ENCODE measurements around the gene U2AF2.
A peak's percentile ranks its signal among the peaks of the same experiment; 100 is the strongest.

U2AF2 gene

GRCh38 chr19:55654868-55655647 lies at the start of gene U2AF2:
Gene U2AF2 (plus strand): TSS chr19:55655035. CDS start chr19:55655105, 70 bp downstream.
- H3K36me3 Mint-ChIP-seq (ENCODE audit: low read depth), result peaks cover 23% of the 10 kb centered on the region
- peaks cover 24% of the 10 kb centered on the region for H3K4me1 Mint-ChIP-seq (ENCODE audit: low read depth)
- peak within 1 kb of the TSS; percentile 96 for H3K27ac Mint-ChIP-seq
- H3K4me3 Mint-ChIP-seq, result peak within 1 kb of the TSS; percentile 95
- no peaks in the 10 kb centered on the region for H3K27me3 Mint-ChIP-seq (ENCODE audit: low read depth)
- H3K9me3 Mint-ChIP-seq, result no peaks in the 10 kb centered on the region

GRCh38 chr19:55605207-55605636 lies 49.6 kb upstream of the U2AF2 start:
- no peaks in the 10 kb centered on the region for H3K27me3 Mint-ChIP-seq (ENCODE audit: low read depth)
- H3K9me3 Mint-ChIP-seq, result no peaks in the 10 kb centered on the region
- H3K36me3 Mint-ChIP-seq (ENCODE audit: low read depth), result peaks cover 14% of the 10 kb centered on the region
- H3K27ac Mint-ChIP-seq, result peak overlapping the region; percentile 97
- peaks cover 35% of the 10 kb centered on the region for H3K4me1 Mint-ChIP-seq (ENCODE audit: low read depth)
- H3K4me3 Mint-ChIP-seq, result peak overlapping the region; percentile 93

- no peaks in the 10 kb centered on the region for H3K9me3 Mint-ChIP-seq
- peak within 1 kb of the TSS; percentile 97 for H3K27ac Mint-ChIP-seq
- H3K4me1 Mint-ChIP-seq (ENCODE audit: low read depth), result peaks cover 36% of the 10 kb centered on the region
Observed at GRCh38 chr19:55605637-55606470, 49.0 kb upstream of the U2AF2 start, which contains the start of gene ZNF865. Gene ZNF865 (plus strand): TSS chr19:55605647. CDS start chr19:55613619, 7,972 bp downstream.

GRCh38 chr19:55606471-55606787 lies 48.4 kb upstream of the U2AF2 start:
- Mint-ChIP-seq H3K27ac (peak overlapping the region; percentile 97), H3K4me1 (ENCODE audit: low read depth) (peaks cover 31% of the 10 kb centered on the region), H3K36me3 (ENCODE audit: low read depth) (peaks cover 14% of the 10 kb centered on the region), H3K27me3 (ENCODE audit: low read depth) (no peaks in the 10 kb centered on the region), H3K4me3 (peak overlapping the region; percentile 99), H3K9me3 (no peaks in the 10 kb centered on the region)

More at GRCh38 chr19:55605637-55606470, 49.0 kb upstream of the U2AF2 start, which contains the start of gene ZNF865:
- Mint-ChIP-seq H3K4me3 (peak within 1 kb of the TSS; percentile 99), H3K27me3 (ENCODE audit: low read depth) (no peaks in the 10 kb centered on the region), H3K36me3 (ENCODE audit: low read depth) (peaks cover 14% of the 10 kb centered on the region)

GRCh38 chr19:55606817-55607216 lies 48.0 kb upstream of the U2AF2 start:
- Mint-ChIP-seq H3K36me3 (ENCODE audit: low read depth) (peaks cover 14% of the 10 kb centered on the region), H3K4me1 (ENCODE audit: low read depth) (peaks cover 29% of the 10 kb centered on the region), H3K27ac (peak overlapping the region; percentile 97), H3K27me3 (ENCODE audit: low read depth) (no peaks in the 10 kb centered on the region), H3K4me3 (peak overlapping the region; percentile 99), H3K9me3 (no peaks in the 10 kb centered on the region)

- Mint-ChIP-seq H3K9me3 (no peaks in the 10 kb centered on the region), H3K36me3 (ENCODE audit: low read depth) (peaks cover 18% of the 10 kb centered on the region), H3K4me1 (ENCODE audit: low read depth) (peaks cover 32% of the 10 kb centered on the region), H3K4me3 (no peak overlapping the region), H3K27ac (no peak overlapping the region), H3K27me3 (ENCODE audit: low read depth) (no peaks in the 10 kb centered on the region)
Observed at GRCh38 chr19:55609326-55609725, 45.5 kb upstream of the U2AF2 start.

- H3K27me3 Mint-ChIP-seq (ENCODE audit: low read depth), result no peaks in the 10 kb centered on the region
- H3K9me3 Mint-ChIP-seq, result no peaks in the 10 kb centered on the region
- H3K27ac Mint-ChIP-seq, result no peak overlapping the region
- H3K36me3 Mint-ChIP-seq (ENCODE audit: low read depth), result peaks cover 18% of the 10 kb centered on the region
- H3K4me3 Mint-ChIP-seq, result no peak overlapping the region
- peaks cover 20% of the 10 kb centered on the region for H3K4me1 Mint-ChIP-seq (ENCODE audit: low read depth)
Observed at GRCh38 chr19:55611300-55611982, 43.4 kb upstream of the U2AF2 start.

GRCh38 chr19:55611983-55612645 lies 42.7 kb upstream of the U2AF2 start:
- Mint-ChIP-seq H3K27me3 (ENCODE audit: low read depth) (no peaks in the 10 kb centered on the region), H3K36me3 (ENCODE audit: low read depth) (peaks cover 20% of the 10 kb centered on the region), H3K9me3 (no peaks in the 10 kb centered on the region), H3K4me3 (no peak overlapping the region), H3K27ac (no peak overlapping the region), H3K4me1 (ENCODE audit: low read depth) (peaks cover 13% of the 10 kb centered on the region)

- peaks cover 22% of the 10 kb centered on the region for H3K36me3 Mint-ChIP-seq (ENCODE audit: low read depth)
Observed at GRCh38 chr19:55613396-55613795, 41.4 kb upstream of the U2AF2 start.

GRCh38 chr19:55613930-55614710 lies 40.7 kb upstream of the U2AF2 start:
- peaks cover 24% of the 10 kb centered on the region for H3K36me3 Mint-ChIP-seq (ENCODE audit: low read depth)
- peaks cover 9% of the 10 kb centered on the region for H3K4me1 Mint-ChIP-seq (ENCODE audit: low read depth)
- H3K4me3 Mint-ChIP-seq, result no peak overlapping the region
- H3K9me3 Mint-ChIP-seq, result no peaks in the 10 kb centered on the region
- no peaks in the 10 kb centered on the region for H3K27me3 Mint-ChIP-seq (ENCODE audit: low read depth)
- H3K27ac Mint-ChIP-seq, result no peak overlapping the region

More at GRCh38 chr19:55613396-55613795, 41.4 kb upstream of the U2AF2 start:
- Mint-ChIP-seq H3K4me1 (ENCODE audit: low read depth) (peaks cover 9% of the 10 kb centered on the region), H3K27ac (no peak overlapping the region), H3K4me3 (no peak overlapping the region), H3K27me3 (ENCODE audit: low read depth) (no peaks in the 10 kb centered on the region), H3K9me3 (no peaks in the 10 kb centered on the region)

GRCh38 chr19:55614711-55615542 lies 39.9 kb upstream of the U2AF2 start:
- Mint-ChIP-seq H3K4me3 (no peak overlapping the region), H3K27me3 (ENCODE audit: low read depth) (no peaks in the 10 kb centered on the region), H3K9me3 (no peaks in the 10 kb centered on the region), H3K27ac (no peak overlapping the region), H3K36me3 (ENCODE audit: low read depth) (peaks cover 21% of the 10 kb centered on the region), H3K4me1 (ENCODE audit: low read depth) (peaks cover 7% of the 10 kb centered on the region)

- Mint-ChIP-seq H3K9me3 (no peaks in the 10 kb centered on the region), H3K4me3 (no peak overlapping the region), H3K36me3 (ENCODE audit: low read depth) (peaks cover 23% of the 10 kb centered on the region), H3K4me1 (ENCODE audit: low read depth) (peaks cover 10% of the 10 kb centered on the region), H3K27ac (no peak overlapping the region), H3K27me3 (ENCODE audit: low read depth) (no peaks in the 10 kb centered on the region)
Observed at GRCh38 chr19:55615543-55616394, 39.1 kb upstream of the U2AF2 start.

All from T-helper 1 cell treated with Interleukin-12 subunit alpha and Interleukin-12 subunit beta and Interleukin-4 antibody, amounts not matched to agents 30 μg/mL and 1 μg/mL, for 36 hours (primary cell).